ENCODE data around the gene TMA7.

DNA sequence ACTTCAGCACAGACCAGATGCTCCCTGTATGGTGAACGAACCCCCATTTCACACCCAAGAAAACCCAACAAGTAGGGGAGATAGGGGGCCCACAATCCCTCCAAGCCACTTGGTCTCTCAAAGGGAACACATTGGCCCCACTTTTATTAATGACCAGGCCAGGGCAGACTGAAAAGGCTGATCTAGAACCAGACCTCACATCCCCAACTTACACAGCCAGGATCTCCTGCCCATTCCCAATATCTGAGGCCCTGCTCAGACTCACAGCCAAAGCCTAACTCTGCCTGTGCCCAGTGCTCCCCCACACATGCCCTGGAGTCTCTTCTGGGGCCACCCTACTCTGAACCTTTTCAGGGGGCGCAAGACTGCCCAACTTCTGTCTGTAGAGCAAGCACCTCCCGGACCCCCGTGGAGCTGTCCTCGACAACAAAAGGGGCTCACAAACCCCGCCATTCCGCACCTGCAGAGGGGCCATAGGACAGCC lies 11.9 kb upstream of the TMA7 start:
- TF ChIP-seq, protein P1, sequence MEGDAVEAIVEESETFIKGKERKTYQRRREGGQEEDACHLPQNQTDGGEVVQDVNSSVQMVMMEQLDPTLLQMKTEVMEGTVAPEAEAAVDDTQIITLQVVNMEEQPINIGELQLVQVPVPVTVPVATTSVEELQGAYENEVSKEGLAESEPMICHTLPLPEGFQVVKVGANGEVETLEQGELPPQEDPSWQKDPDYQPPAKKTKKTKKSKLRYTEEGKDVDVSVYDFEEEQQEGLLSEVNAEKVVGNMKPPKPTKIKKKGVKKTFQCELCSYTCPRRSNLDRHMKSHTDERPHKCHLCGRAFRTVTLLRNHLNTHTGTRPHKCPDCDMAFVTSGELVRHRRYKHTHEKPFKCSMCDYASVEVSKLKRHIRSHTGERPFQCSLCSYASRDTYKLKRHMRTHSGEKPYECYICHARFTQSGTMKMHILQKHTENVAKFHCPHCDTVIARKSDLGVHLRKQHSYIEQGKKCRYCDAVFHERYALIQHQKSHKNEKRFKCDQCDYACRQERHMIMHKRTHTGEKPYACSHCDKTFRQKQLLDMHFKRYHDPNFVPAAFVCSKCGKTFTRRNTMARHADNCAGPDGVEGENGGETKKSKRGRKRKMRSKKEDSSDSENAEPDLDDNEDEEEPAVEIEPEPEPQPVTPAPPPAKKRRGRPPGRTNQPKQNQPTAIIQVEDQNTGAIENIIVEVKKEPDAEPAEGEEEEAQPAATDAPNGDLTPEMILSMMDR (IDR thresholded peaks at IDR 0.05; ENCODE audit: low read length), result no peak
- TF ChIP-seq EZH2 (IDR thresholded peaks at IDR 0.05; ENCODE audit: borderline replicate concordance, low read length), result no peak
